Thyroid gland (tissue), 4 donors: ENCODE measurements around the gene KCTD2.
A peak's percentile ranks its signal among the peaks of the same experiment; 100 is the strongest.

Experiments used
- CTCF ChIP-seq, 6 experiments: fragments of 200-600 bp in 3 of 6; fragments of 450-650 bp in 3 of 6; sonication (generic) in 3 of 6; IDR thresholded peaks; one replicate each; pipeline ENCODE4 v1.5.1; 2016 to 2019; ENCODE audit warnings: antibody characterized with exemption in 6 of 6, mild to moderate bottlenecking in 2 of 6, inconsistent platforms in 1 of 6, moderate library complexity in 1 of 6
- POLR2A ChIP-seq, 2 donors: fragments of 450-650 bp; IDR thresholded peaks; one replicate each; pipeline ENCODE4 v1.6.1; 2017; ENCODE audit warnings: antibody characterized with exemption in 2 of 2, mild to moderate bottlenecking in 2 of 2, moderate library complexity in 1 of 2

DNA sequence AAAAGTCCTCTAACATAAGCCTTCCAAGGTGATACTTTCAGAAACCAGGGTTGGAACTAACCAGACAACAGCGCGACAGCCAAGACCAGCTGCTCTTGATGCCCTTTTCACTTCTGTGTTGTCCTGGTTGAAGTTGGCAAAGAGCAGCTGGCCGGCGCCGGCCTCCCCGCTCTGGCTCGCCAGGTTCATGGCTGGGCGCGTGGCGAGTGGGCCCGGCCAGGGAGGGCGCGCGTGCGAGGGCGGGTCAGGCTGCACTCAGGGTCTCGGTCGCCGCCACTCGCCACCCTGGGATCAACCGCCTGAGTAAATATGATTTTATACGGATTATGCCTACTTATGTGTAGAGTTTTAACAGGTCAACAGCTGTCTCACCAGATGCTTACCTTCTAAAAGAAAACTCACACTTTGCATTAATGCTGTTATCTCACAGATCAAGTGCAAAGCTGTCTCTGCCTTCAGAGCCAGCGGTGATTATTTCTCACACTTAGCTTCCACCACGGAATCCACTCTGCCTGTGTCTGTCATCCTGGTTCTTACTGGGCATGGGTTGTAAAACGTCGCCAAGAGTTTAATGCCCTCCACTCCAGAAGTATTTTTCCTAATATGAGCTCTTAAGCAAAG, 13.5 kb downstream of the KCTD2 start:
- TF ChIP-seq CTCF (IDR thresholded peaks at IDR 0.05): no peak
- TF ChIP-seq POLR2A (IDR thresholded peaks at IDR 0.05): peak in 1 of 2 donors; percentile 5
